OCI-LY7 (cell line): ENCODE measurements around the gene ARAP3. TPM values are rescaled to one million over a fixed set of nuclear protein-coding genes. Genes with fewer than 3 reads are reported as not detected.

ENCODE experiments used
- BruUV-seq: library from RNA; stranded (reverse); fragments of 400-500 nt; replicated peaks from 2 replicates; lab custom pipeline; 2021; lab: Mats Ljungman, UMichigan
- CTCF ChIA-PET: fragments of 300-600 bp; sonication (Branson Sonifier 250); formaldehyde crosslinking; loops from one replicate; lab custom pipeline; 2022; ENCODE audit warnings: antibody characterized with exemption; ENCODE audit not compliant: unreplicated experiment; lab: Charles Lee
- POLR2A ChIA-PET: fragments of 300-600 bp; sonication (Branson Sonifier 250); formaldehyde crosslinking; loops from one replicate; lab custom pipeline; 2022; ENCODE audit warnings: antibody characterized with exemption; lab: Charles Lee
- DNase-seq: peaks from one replicate; pipeline ENCODE4 v3.0.0-alpha.2; 2015; ENCODE audit warnings: low spot score
- H2AFZ ChIP-seq: fragments of 200-600 bp; sonication (generic), shearing (Covaris generic); 2 replicates; pipeline ENCODE4 v1.6.1; 2014; ENCODE audit warnings: mild to moderate bottlenecking, antibody characterized with exemption, low read length, moderate library complexity
- H3K27ac ChIP-seq: fragments of 200-600 bp; sonication (generic); 2 replicates; pipeline ENCODE4 v1.5.1; 2014; ENCODE audit warnings: mixed run types, low read depth, mild to moderate bottlenecking, moderate library complexity, low read length, inconsistent platforms; ENCODE audit not compliant: poor library complexity, severe bottlenecking
- H3K36me3 ChIP-seq: fragments of 200-600 bp; sonication (generic); 2 replicates; pipeline ENCODE4 v1.6.1; 2014; ENCODE audit warnings: mild to moderate bottlenecking, antibody characterized with exemption, low read length, moderate library complexity, mixed read lengths; ENCODE audit not compliant: insufficient read depth
- H3K4me1 ChIP-seq: fragments of 200-600 bp; sonication (generic); 2 replicates; pipeline ENCODE4 v1.5.1; 2014; ENCODE audit warnings: mild to moderate bottlenecking, low read length; ENCODE audit not compliant: insufficient read depth, poor library complexity, severe bottlenecking
- H3K4me2 ChIP-seq: fragments of 200-600 bp; sonication (generic); 2 replicates; pipeline ENCODE4 v1.6.1; 2014; ENCODE audit warnings: mild to moderate bottlenecking, low read length
- H3K4me3 ChIP-seq: fragments of 200-600 bp; sonication (generic); 2 replicates; pipeline ENCODE4 v1.5.1; 2014; ENCODE audit warnings: mild to moderate bottlenecking, low read depth, low read length; ENCODE audit not compliant: poor library complexity, severe bottlenecking
- H3K79me2 ChIP-seq: fragments of 200-600 bp; sonication (generic); 2 replicates; pipeline ENCODE4 v1.6.1; 2016; ENCODE audit warnings: low read depth, mild to moderate bottlenecking, low read length, moderate library complexity, mixed read lengths; ENCODE audit not compliant: insufficient read depth
- H3K9me2 ChIP-seq: fragments of 200-600 bp; sonication (generic); 2 replicates; pipeline ENCODE4 v1.6.1; 2016; ENCODE audit warnings: mild to moderate bottlenecking, low read length, mixed read lengths; ENCODE audit not compliant: insufficient read depth
- H3K9me3 ChIP-seq: fragments of 200-600 bp; sonication (generic); 2 replicates; pipeline ENCODE4 v1.6.1; 2014; ENCODE audit warnings: mild to moderate bottlenecking, mixed run types, low read length, mixed read lengths
- H4K20me1 ChIP-seq: fragments of 200-600 bp; sonication (generic); 2 replicates; pipeline ENCODE4 v1.6.1; 2014; ENCODE audit warnings: mild to moderate bottlenecking, antibody characterized with exemption, low read length, moderate library complexity, mixed read lengths; ENCODE audit not compliant: insufficient read depth
- EZH2phosphoT487 ChIP-seq: fragments of 200-600 bp; sonication (generic); IDR thresholded peaks from 2 replicates; pipeline ENCODE4 v1.6.1; 2018; ENCODE audit warnings: low read depth, borderline replicate concordance, mild to moderate bottlenecking, mixed run types, antibody characterized with exemption, low read length, moderate library complexity, mixed read lengths
- intact Hi-C: fragments of 100-400 bp; cut with micrococcal nuclease; formaldehyde crosslinking; loops from one replicate; pipeline ENCODE4 v1.10.0; 2022; ENCODE audit not compliant: unreplicated experiment
- total RNA-seq, 2 experiments: library from RNA; depleted of rRNA in 1 of 2; stranded (reverse); fragments of >200 nt in 1 of 2; shearing (Covaris generic) in 1 of 2; gene quantifications; 2 replicates each; pipeline ENCODE4 v1.2.3, GENCODE V29; 2014 to 2022
- TF ChIP-seq, protein P1 (sequence below): fragments of 200-600 bp; sonication (generic); conservative IDR thresholded peaks from 2 replicates; pipeline ENCODE4 v1.5.1; 2014; ENCODE audit warnings: mild to moderate bottlenecking, antibody characterized with exemption, low read length, moderate library complexity, mixed read lengths

The ARAP3 gene
- total RNA-seq, 2 experiments from 2014 or later: not detected

DNA sequence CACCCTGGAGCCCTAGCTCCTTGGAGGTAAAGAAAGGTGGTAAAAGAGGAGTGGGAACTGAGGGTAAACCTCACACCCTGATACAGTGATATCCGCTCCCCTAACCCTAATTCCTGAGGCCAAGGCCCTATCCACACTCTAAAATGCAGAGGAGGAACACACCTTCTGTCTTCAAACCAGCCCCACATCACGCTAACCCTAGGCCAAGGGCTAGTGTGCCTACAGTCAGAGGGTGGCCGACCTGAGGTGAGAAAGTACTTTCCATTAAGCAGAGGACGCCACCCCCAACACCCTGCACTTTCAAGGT lies 46.0 kb downstream of the ARAP3 start:
- CTCF ChIA-PET: interaction anchor here (2.5 kb wide), 1 partner anchor 43 kb away, joined by 7 read pairs; no protein-coding TSS in a partner anchor
- intact Hi-C loops: loop anchor here (1.0 to 5.0 kb wide), 2 partner anchors 17 to 109 kb away; no protein-coding TSS in a partner anchor
- peaks cover 50% of the 10 kb centered on the region for H3K79me2 ChIP-seq

DNA sequence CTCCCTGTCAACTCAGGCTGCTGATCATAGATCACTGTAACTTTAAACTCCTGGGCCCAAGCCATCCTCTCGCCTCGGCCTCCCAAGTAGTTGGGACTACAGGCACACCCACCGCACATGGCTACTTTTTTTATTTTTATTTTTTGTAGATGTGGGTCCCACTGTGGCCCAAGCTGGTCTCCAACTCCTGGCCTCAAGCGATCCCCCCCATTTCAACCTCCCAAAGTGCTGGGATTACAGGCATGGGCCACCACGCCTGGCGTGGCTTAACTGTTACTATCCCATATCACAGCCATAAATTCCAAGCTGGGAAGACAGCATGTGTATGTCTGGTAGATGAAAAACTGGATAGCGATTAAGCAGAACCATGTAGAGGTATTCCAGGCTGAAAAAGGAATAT lies 46.4 kb downstream of the ARAP3 start:
- BruUV-seq: no TSS peak
- H3K9me2 ChIP-seq: no peaks in the 10 kb centered on the region
- H3K4me2 ChIP-seq: peak overlapping the region; percentile 73
- no peak overlapping the region for H2AFZ ChIP-seq
- peak overlapping the region; percentile 98 for H3K4me3 ChIP-seq
- ChIA-PET POLR2A (interaction anchor here (0.6 to 8.6 kb wide), 10 partner anchors 8 to 281 kb away, joined by 3 to 101 read pairs (median 4); partner anchors contain the start of genes DIAPH1 and FCHSD1), CTCF (interaction anchor here (2.5 kb wide), 1 partner anchor 42 kb away, joined by 7 read pairs; no protein-coding TSS in a partner anchor)
- H4K20me1 ChIP-seq: peaks cover 5% of the 10 kb centered on the region
- H3K27ac ChIP-seq: no peak overlapping the region
- intact Hi-C loops: loop anchor here (1.0 to 5.0 kb wide), 2 partner anchors 16 to 108 kb away; no protein-coding TSS in a partner anchor
- H3K36me3 ChIP-seq: peaks cover 58% of the 10 kb centered on the region
- DNase-seq: no peak
- TF ChIP-seq EZH2phosphoT487: no peak
- H3K9me3 ChIP-seq: no peaks in the 10 kb centered on the region
- H3K79me2 ChIP-seq: peaks cover 50% of the 10 kb centered on the region
- H3K4me1 ChIP-seq: peaks cover 34% of the 10 kb centered on the region

More for the DNA sequence above, 46.0 kb downstream of the ARAP3 start:
- Histone ChIP-seq H2AFZ (peak overlapping the region; percentile 81; the same call in 1 of the 2 replicates), H3K4me1 (peaks cover 34% of the 10 kb centered on the region), H3K4me2 (peak overlapping the region; percentile 73), H3K9me2 (no peaks in the 10 kb centered on the region), H4K20me1 (peaks cover 5% of the 10 kb centered on the region), H3K9me3 (no peaks in the 10 kb centered on the region), H3K36me3 (peaks cover 58% of the 10 kb centered on the region), H3K4me3 (peak overlapping the region; percentile 98), H3K27ac (no peak overlapping the region)
- TF ChIP-seq, protein P1, sequence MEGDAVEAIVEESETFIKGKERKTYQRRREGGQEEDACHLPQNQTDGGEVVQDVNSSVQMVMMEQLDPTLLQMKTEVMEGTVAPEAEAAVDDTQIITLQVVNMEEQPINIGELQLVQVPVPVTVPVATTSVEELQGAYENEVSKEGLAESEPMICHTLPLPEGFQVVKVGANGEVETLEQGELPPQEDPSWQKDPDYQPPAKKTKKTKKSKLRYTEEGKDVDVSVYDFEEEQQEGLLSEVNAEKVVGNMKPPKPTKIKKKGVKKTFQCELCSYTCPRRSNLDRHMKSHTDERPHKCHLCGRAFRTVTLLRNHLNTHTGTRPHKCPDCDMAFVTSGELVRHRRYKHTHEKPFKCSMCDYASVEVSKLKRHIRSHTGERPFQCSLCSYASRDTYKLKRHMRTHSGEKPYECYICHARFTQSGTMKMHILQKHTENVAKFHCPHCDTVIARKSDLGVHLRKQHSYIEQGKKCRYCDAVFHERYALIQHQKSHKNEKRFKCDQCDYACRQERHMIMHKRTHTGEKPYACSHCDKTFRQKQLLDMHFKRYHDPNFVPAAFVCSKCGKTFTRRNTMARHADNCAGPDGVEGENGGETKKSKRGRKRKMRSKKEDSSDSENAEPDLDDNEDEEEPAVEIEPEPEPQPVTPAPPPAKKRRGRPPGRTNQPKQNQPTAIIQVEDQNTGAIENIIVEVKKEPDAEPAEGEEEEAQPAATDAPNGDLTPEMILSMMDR: no peak
- TF ChIP-seq EZH2phosphoT487: no peak
- POLR2A ChIA-PET: interaction anchor here (0.6 to 8.6 kb wide), 12 partner anchors 9 to 280 kb away, joined by 3 to 101 read pairs (median 5); partner anchors contain the start of genes DIAPH1 and FCHSD1
- BruUV-seq: no TSS peak
- no peak for DNase-seq

DNA sequence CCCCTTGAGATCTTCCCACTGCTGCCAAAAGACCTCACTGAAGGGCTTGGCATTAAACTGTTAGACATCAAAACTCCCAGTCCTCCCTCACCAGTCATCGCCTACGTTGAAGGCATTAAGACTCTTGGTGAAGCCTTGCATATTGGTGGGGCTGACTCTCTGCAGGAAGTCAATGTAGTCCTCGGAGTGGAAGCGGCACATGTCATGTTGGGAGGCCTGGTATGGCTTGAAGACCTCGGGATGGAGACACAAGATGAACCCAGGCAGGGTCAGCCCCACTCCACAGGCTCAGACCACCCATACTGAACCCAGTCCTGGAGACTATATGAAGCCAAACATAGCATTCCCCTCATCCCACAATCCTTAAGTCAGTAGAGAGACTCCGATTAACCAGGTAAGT lies 47.3 kb downstream of the ARAP3 start:
- no TSS peak for BruUV-seq
- no peak overlapping the region for H3K27ac ChIP-seq
- POLR2A ChIA-PET: interaction anchor here (0.9 to 8.6 kb wide), 6 partner anchors 8 to 127 kb away, joined by 3 to 101 read pairs (median 4); partner anchors contain the start of genes DIAPH1 and FCHSD1
- CTCF ChIA-PET: no interaction called here
- no peak for TF ChIP-seq EZH2phosphoT487
- TF ChIP-seq, protein P1: no peak
- peak overlapping the region; percentile 73 for H3K4me2 ChIP-seq
- H4K20me1 ChIP-seq: peaks cover 5% of the 10 kb centered on the region
- peaks cover 50% of the 10 kb centered on the region for H3K79me2 ChIP-seq
- H3K4me3 ChIP-seq: peak overlapping the region; percentile 98
- H3K36me3 ChIP-seq: peaks cover 58% of the 10 kb centered on the region
- DNase-seq: no peak
- H3K4me1 ChIP-seq: peaks cover 34% of the 10 kb centered on the region
- H3K9me2 ChIP-seq: no peaks in the 10 kb centered on the region
- no peaks in the 10 kb centered on the region for H3K9me3 ChIP-seq
- no peak overlapping the region for H2AFZ ChIP-seq
- intact Hi-C loops: loop anchor here (5.0 kb wide), 1 partner anchor 107 kb away; no protein-coding TSS in a partner anchor
